HFFc6 (cell line): ENCODE results near the gene PILRA. TPM values are rescaled to one million over a fixed set of nuclear protein-coding genes. Genes with fewer than 3 reads are reported as not detected.
"Not testable (repeated sequence)": the region's sequence is repeated elsewhere in the genome, so short reads cannot be mapped to it uniquely, and the experiment has no call there.

Experiments
- DNase-seq: peaks from one replicate; pipeline ENCODE4 v3.0.0-alpha.2; 2018
- H3K27ac Mint-ChIP-seq: 2 replicates; pipeline ENCODE4 v1.8.0; 2020; ENCODE audit warnings: mild to moderate bottlenecking, mixed read lengths
- H3K27me3 Mint-ChIP-seq: 2 replicates; pipeline ENCODE4 v1.8.0; 2021; ENCODE audit warnings: mild to moderate bottlenecking, moderate library complexity, mixed read lengths; ENCODE audit not compliant: insufficient read depth
- H3K36me3 Mint-ChIP-seq: 2 replicates; pipeline ENCODE4 v1.8.0; 2021; ENCODE audit warnings: low read depth, mixed read lengths
- H3K4me1 Mint-ChIP-seq: 2 replicates; pipeline ENCODE4 v1.8.0; 2020; ENCODE audit warnings: low read depth, mixed read lengths
- H3K4me3 Mint-ChIP-seq: 2 replicates; pipeline ENCODE4 v1.8.0; 2020; ENCODE audit warnings: mild to moderate bottlenecking, moderate library complexity, mixed read lengths
- H3K9me3 Mint-ChIP-seq: 2 replicates; pipeline ENCODE4 v1.8.0; 2020; ENCODE audit warnings: mild to moderate bottlenecking, mixed read lengths
- CTCF ChIP-seq: fragments of 200-600 bp; sonication (generic); IDR thresholded peaks from 2 replicates; pipeline ENCODE4 v1.5.0; 2021; ENCODE audit warnings: antibody characterized with exemption, mild to moderate bottlenecking
- total RNA-seq, 6 experiments: library from RNA; stranded (reverse); fragmentation: NEBNext Ultra II Directional; extraction: Animal tissue kit (Norgen Biotek cat#: 25700); gene quantifications; 2 replicates in 1 of 6; 3 replicates in 5 of 6; pipeline ENCODE4 v1.2.3, GENCODE V29; 2021

PILRA gene
- total RNA-seq, 6 experiments from 2014 or later, result 0.30 to 0.34 (median 0.31) TPM; not detected in 2

GRCh38 chr7:100437150-100438100 is 64.1 kb downstream of the PILRA start:
- peaks cover 24% of the 10 kb centered on the region for H3K36me3 Mint-ChIP-seq
- H3K4me3 Mint-ChIP-seq, result no peak overlapping the region; the same call in 1 of the 2 replicates
- no peaks in the 10 kb centered on the region for H3K9me3 Mint-ChIP-seq
- H3K27ac Mint-ChIP-seq, result no peak overlapping the region
- H3K4me1 Mint-ChIP-seq, result peaks cover 47% of the 10 kb centered on the region
- no peak for DNase-seq
- peaks cover 8% of the 10 kb centered on the region for H3K27me3 Mint-ChIP-seq
- no peak for TF ChIP-seq CTCF

GRCh38 chr7:100438172-100438571 is 64.9 kb downstream of the PILRA start:
- Mint-ChIP-seq H3K4me1 (peaks cover 48% of the 10 kb centered on the region), H3K9me3 (no peaks in the 10 kb centered on the region), H3K27ac (peak overlapping the region; percentile 63), H3K4me3 (no peak overlapping the region), H3K27me3 (peaks cover 8% of the 10 kb centered on the region), H3K36me3 (peaks cover 20% of the 10 kb centered on the region)
- TF ChIP-seq CTCF, result no peak
- DNase-seq, result no peak

- Mint-ChIP-seq H3K27ac (peak overlapping the region; percentile 96), H3K4me1 (peaks cover 49% of the 10 kb centered on the region), H3K36me3 (peaks cover 16% of the 10 kb centered on the region)
- H3K27me3 Mint-ChIP-seq, H3K4me3 Mint-ChIP-seq, H3K9me3 Mint-ChIP-seq, DNase-seq: not testable (repeated sequence)
These were observed 65.4 kb downstream of the PILRA start for GRCh38 chr7:100438731-100439130.

GRCh38 chr7:100439244-100439643 is 66.0 kb downstream of the PILRA start:
- Mint-ChIP-seq H3K27ac (peak overlapping the region; percentile 96), H3K4me3 (peak overlapping the region; percentile 68), H3K36me3 (peaks cover 11% of the 10 kb centered on the region), H3K4me1 (peaks cover 49% of the 10 kb centered on the region)
- DNase-seq, H3K9me3 Mint-ChIP-seq, H3K27me3 Mint-ChIP-seq: not testable (repeated sequence)

GRCh38 chr7:100441641-100442535 is 68.6 kb downstream of the PILRA start:
- Mint-ChIP-seq H3K36me3 (no peaks in the 10 kb centered on the region), H3K27ac (peak overlapping the region; percentile 54), H3K9me3 (no peaks in the 10 kb centered on the region), H3K27me3 (peaks cover 7% of the 10 kb centered on the region; the same call in 1 of the 2 replicates), H3K4me3 (no peak overlapping the region), H3K4me1 (peaks cover 57% of the 10 kb centered on the region)
- DNase-seq, result no peak
- TF ChIP-seq CTCF, result no peak

- Mint-ChIP-seq H3K27me3 (peaks cover 7% of the 10 kb centered on the region; the same call in 1 of the 2 replicates), H3K4me3 (no peak overlapping the region; the same call in 1 of the 2 replicates), H3K36me3 (no peaks in the 10 kb centered on the region), H3K9me3 (no peaks in the 10 kb centered on the region), H3K27ac (peak overlapping the region; percentile 91), H3K4me1 (peaks cover 54% of the 10 kb centered on the region)
- no peak for DNase-seq
- TF ChIP-seq CTCF, result no peak
These were observed 70.0 kb downstream of the PILRA start for GRCh38 chr7:100443096-100443840.
